BLaER1 treated with 17β-estradiol and CSF1 and Interleukin-3, amounts not matched to agents 10 nM and 100 nM (cell line): ENCODE data around the gene SSUH2.
"Not testable (repeated sequence)": the region's sequence is repeated elsewhere in the genome, so short reads cannot be mapped to it uniquely, and the experiment has no call there.

ENCODE experiments used
- H3K27ac ChIP-seq, 11 experiments: shearing (Covaris generic); formaldehyde crosslinking; 2 replicates each; pipeline ENCODE4 v1.8.1; 2022
- H3K27me3 ChIP-seq, 11 experiments: shearing (Covaris generic); formaldehyde crosslinking; 2 replicates each; pipeline ENCODE4 v1.8.1; 2022
- H3K36me3 ChIP-seq, 11 experiments: shearing (Covaris generic); formaldehyde crosslinking; 2 replicates each; pipeline ENCODE4 v1.8.1; 2022
- H3K4me1 ChIP-seq, 10 experiments: shearing (Covaris generic); formaldehyde crosslinking; 2 replicates each; pipeline ENCODE4 v1.8.1; 2022
- H3K4me2 ChIP-seq, 11 experiments: shearing (Covaris generic); formaldehyde crosslinking; 2 replicates each; pipeline ENCODE4 v1.8.1; 2022
- H3K4me3 ChIP-seq, 10 experiments: shearing (Covaris generic); formaldehyde crosslinking; 2 replicates each; pipeline ENCODE4 v1.8.1; 2022
- H3K9ac ChIP-seq, 11 experiments: shearing (Covaris generic); formaldehyde crosslinking; 2 replicates each; pipeline ENCODE4 v1.8.1; 2022
- H3K9me3 ChIP-seq, 11 experiments: shearing (Covaris generic); formaldehyde crosslinking; replicated peaks in 1 of 11; 2 replicates each; pipeline ENCODE4 v1.8.1; 2022
- H4K20me1 ChIP-seq, 11 experiments: shearing (Covaris generic); formaldehyde crosslinking; 2 replicates each; pipeline ENCODE4 v1.8.1; 2022
- Cebpa-rat ChIP-seq, 11 experiments: shearing (Covaris generic); IDR thresholded peaks; 2 replicates each; pipeline ENCODE4 v1.8.1; 2022

SSUH2 gene

DNA sequence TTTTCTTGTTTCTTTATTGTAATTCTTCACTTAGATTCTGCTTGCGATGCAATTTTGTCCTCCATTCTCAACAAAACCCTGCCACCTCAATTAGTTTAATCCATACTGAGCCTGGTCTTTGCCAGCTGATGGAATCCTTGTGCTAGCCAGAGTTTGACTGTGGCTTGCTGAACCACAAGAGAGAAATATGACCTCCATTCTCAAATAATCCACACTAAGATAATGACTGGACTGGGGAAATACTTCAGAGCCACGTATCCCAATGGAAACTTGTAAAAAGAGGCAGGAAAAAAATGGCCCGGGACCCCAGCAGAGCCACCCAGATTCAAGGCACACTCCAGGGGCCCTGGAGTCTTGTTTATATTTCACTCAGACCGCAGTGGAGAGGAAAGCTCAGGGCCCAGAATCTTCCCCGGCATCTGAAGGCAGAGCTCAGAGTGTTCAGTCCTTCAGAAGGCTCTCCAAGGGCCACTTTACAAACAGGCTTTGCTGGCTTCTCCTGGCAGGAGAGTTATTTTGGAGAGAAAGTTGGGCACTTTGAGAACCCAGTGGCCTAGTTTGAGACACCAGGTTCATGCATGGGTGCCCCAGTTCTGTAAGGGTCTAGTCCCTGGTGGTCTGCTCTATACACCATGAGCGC lies 62.7 kb downstream of the SSUH2 start:
- peaks cover 0 to 21% (median 6%) of the 10 kb centered on the region in 10 experiments; a peak in 9 of 20 replicates for H3K4me1 ChIP-seq
- peaks cover 0 to 10% (median 0%) of the 10 kb centered on the region in 11 experiments; a peak in 2 of 22 replicates for H3K9me3 ChIP-seq
- H4K20me1 ChIP-seq, result no peaks in the 10 kb centered on the region
- H3K4me2 ChIP-seq, result peak overlapping the region in 3 of 11 experiments; percentile 4 to 21 (median 13); a peak in 2 of 22 replicates
- no peak overlapping the region for H3K9ac ChIP-seq
- no peaks in the 10 kb centered on the region for H3K27me3 ChIP-seq
- no peak overlapping the region for H3K27ac ChIP-seq
- H3K36me3 ChIP-seq, result no peaks in the 10 kb centered on the region
- TF ChIP-seq Cebpa-rat (IDR thresholded peaks at IDR 0.05), result no peak
- H3K4me3 ChIP-seq, result no peak overlapping the region

DNA sequence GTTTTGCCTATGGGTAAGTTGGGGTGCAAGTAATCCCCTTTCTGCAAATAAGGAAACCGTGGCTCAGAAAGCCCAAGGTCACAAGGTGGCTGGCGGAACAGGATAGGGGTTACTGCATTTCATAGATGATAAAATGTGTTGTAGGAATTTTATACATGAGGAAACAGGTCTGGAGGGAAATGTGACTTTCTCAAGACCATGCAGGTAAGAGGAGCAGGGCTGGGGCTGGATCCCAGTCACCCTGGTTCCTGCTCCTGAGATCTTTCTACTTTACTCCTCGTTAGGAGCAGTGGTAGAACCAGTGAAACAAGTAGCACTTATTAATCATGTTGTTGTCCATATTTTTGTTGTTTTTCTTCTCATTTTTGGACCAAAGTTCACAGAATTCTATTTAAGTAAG lies 63.2 kb downstream of the SSUH2 start:
- Histone ChIP-seq H3K4me1 (peaks cover 0 to 21% (median 6%) of the 10 kb centered on the region in 10 experiments; a peak in 9 of 20 replicates), H4K20me1 (no peaks in the 10 kb centered on the region), H3K9me3 (peaks cover 0 to 5% (median 0%) of the 10 kb centered on the region in 11 experiments; a peak in 2 of 22 replicates), H3K4me3 (no peak overlapping the region), H3K9ac (no peak overlapping the region), H3K4me2 (no peak overlapping the region), H3K36me3 (no peaks in the 10 kb centered on the region), H3K27ac (no peak overlapping the region), H3K27me3 (no peaks in the 10 kb centered on the region)
- TF ChIP-seq Cebpa-rat (IDR thresholded peaks at IDR 0.05), result no peak

DNA sequence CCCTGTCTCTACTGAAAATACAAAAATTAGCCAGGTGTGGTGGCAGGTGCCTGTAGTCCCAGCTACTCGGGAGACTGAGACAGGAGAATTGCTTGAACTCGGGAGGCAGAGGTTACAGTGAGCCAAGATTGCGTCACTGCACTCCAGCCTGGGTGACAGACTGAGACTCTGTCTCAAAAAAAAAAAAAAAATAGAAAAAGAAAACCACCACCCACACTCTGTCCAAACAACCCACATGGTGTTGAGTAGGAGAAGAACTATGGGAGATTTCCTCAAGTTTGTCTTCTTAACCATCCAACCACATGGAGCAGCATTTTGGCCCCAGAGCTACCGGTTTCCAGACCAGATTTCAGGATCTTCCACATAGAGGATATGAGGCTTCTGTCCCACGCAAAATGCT lies 64.2 kb downstream of the SSUH2 start:
- H4K20me1 ChIP-seq, H3K36me3 ChIP-seq, H3K4me3 ChIP-seq, H3K27ac ChIP-seq, H3K9me3 ChIP-seq, H3K9ac ChIP-seq, H3K27me3 ChIP-seq: not testable (repeated sequence)
- 0 out of 22 replicates have a peak, but pooled peaks of 1 of the 11 experiments have one; percentile 11 for TF ChIP-seq Cebpa-rat (IDR thresholded peaks at IDR 0.05)
- Histone ChIP-seq H3K4me1 (peaks cover 0 to 21% (median 6%) of the 10 kb centered on the region in 10 experiments; a peak in 9 of 20 replicates), H3K4me2 (peak overlapping the region in 2 of 11 experiments; percentile 8 to 20; a peak in 1 of 22 replicates)

DNA sequence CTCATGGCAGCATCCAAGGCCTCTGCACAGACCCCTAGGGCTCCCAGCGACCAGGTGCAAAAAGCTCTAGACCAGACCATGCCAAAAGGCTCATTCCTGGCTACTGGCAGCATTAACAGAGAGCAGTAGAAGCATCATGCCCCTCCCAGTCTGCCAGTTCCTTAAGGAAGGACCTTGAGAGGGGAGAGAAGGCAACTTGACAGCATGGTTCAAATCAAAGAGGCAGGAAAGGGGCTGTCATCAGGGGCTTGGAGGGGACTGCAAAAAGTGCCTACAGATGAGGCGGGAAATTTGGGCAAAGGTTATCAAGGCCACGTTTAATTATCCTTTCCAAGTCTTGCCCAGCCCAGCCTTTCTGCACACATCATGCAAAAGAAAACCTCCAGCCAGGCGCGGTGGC lies 64.7 kb downstream of the SSUH2 start:
- TF ChIP-seq Cebpa-rat (IDR thresholded peaks at IDR 0.05), result no peak
- H3K4me1 ChIP-seq, result peaks cover 0 to 21% (median 6%) of the 10 kb centered on the region in 10 experiments; a peak in 9 of 20 replicates
- no peaks in the 10 kb centered on the region for H3K36me3 ChIP-seq
- H3K27ac ChIP-seq, result no peak overlapping the region
- no peak overlapping the region for H3K4me3 ChIP-seq
- peak overlapping the region in 2 of 11 experiments; percentile 8 to 20; a peak in 1 of 22 replicates for H3K4me2 ChIP-seq
- H3K9ac ChIP-seq, result no peak overlapping the region
- peaks cover 0 to 3% (median 0%) of the 10 kb centered on the region in 11 experiments; a peak in 2 of 22 replicates for H3K9me3 ChIP-seq
- no peaks in the 10 kb centered on the region for H3K27me3 ChIP-seq
- no peaks in the 10 kb centered on the region for H4K20me1 ChIP-seq

DNA sequence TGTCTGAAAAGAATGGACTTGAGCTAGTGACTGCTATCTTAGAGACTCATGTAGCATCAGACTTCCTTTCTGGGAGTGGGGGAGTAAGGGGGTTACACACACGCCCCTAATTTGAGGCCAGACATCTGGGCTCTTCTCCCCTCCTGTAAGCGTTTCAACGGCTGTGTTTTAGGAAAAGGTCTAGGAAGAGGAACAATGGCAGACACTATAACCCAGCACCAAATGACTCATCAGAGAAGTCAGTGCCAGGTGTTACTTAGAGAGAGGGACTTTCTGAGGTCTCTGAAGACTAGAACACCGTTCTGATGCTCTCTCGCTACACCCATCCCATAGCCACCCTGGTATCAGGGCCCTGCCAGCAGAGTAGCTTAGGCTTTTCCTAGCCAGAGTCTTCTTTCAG lies 65.5 kb downstream of the SSUH2 start:
- Histone ChIP-seq H3K27me3 (no peaks in the 10 kb centered on the region), H3K9me3 (peaks cover 0 to 3% (median 0%) of the 10 kb centered on the region in 11 experiments; a peak in 1 of 22 replicates), H4K20me1 (no peaks in the 10 kb centered on the region), H3K27ac (no peak overlapping the region), H3K4me2 (peak overlapping the region in 2 of 11 experiments; percentile 12 to 40; a peak in 3 of 22 replicates), H3K36me3 (no peaks in the 10 kb centered on the region), H3K9ac (no peak overlapping the region), H3K4me1 (peaks cover 0 to 23% (median 6%) of the 10 kb centered on the region in 10 experiments; a peak in 11 of 20 replicates), H3K4me3 (no peak overlapping the region)
- no peak for TF ChIP-seq Cebpa-rat (IDR thresholded peaks at IDR 0.05)

DNA sequence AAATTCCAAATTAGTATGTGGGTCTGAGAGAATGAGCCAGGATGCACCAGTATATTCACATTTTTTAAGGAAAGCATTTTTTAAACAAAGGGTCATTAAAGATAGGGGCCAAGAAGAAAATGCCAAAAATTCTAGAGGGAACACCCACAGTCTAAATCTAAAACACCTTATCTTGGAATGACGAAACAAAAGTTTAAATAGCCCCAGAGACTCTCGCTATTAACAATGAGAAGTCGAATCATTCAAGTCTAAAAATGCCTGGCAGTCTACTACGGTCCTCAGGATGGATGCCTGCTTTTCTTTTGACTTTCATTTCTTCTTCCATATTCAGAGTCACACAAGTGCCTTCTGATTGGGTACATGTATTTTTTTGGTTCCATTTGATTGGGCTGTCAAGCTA lies 66.3 kb downstream of the SSUH2 start:
- Histone ChIP-seq H3K36me3 (no peaks in the 10 kb centered on the region), H3K4me1 (peaks cover 0 to 31% (median 6%) of the 10 kb centered on the region in 10 experiments; a peak in 11 of 20 replicates), H4K20me1 (no peaks in the 10 kb centered on the region), H3K4me3 (no peak overlapping the region), H3K27me3 (no peaks in the 10 kb centered on the region), H3K9me3 (peaks cover 0 to 3% (median 0%) of the 10 kb centered on the region in 11 experiments; a peak in 1 of 22 replicates), H3K27ac (no peak overlapping the region), H3K4me2 (no peak overlapping the region), H3K9ac (no peak overlapping the region)
- TF ChIP-seq Cebpa-rat (IDR thresholded peaks at IDR 0.05), result no peak

DNA sequence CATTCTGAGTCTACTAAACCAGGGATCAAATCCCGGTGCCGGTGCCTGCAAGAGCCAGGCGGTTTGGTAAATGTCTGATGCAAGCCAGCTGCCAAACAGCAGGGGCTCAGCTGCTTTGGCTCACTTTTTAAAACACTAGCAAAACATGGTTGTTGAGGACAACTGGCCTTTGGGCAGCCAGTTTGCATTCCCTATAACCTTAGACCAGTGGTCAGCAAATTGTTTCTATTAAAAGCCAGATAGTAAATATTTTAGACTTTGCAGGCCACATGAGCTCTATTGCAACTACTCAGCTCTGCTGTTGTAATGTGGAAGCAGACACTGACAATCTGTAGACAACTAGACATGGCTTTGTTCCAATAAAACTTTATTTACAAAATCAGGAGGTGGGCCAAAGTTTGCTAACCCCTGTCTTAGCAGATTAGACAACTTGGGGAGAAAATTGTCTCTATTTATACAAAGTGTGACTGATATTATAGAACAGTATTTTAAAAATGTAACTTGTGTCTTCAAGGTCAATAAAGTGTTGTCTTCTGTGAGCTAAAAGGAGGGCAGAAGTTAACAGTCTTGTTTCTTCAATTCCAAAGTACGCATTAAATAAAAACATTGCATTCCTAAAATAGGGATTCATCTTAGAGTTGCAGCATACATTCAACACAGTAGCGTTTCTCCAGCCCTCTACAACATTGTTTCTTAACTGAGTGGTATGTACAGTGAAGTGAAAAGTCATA lies 67.6 kb downstream of the SSUH2 start:
- H3K4me3 ChIP-seq, result no peak overlapping the region
- H4K20me1 ChIP-seq, result no peaks in the 10 kb centered on the region
- no peak for TF ChIP-seq Cebpa-rat (IDR thresholded peaks at IDR 0.05)
- no peak overlapping the region for H3K9ac ChIP-seq
- H3K27me3 ChIP-seq, result no peaks in the 10 kb centered on the region
- peaks cover 1 to 43% (median 2%) of the 10 kb centered on the region in 10 experiments; a peak in 16 of 20 replicates for H3K4me1 ChIP-seq
- peaks cover 0 to 3% (median 0%) of the 10 kb centered on the region in 11 experiments; a peak in 1 of 22 replicates for H3K9me3 ChIP-seq
- no peaks in the 10 kb centered on the region for H3K36me3 ChIP-seq
- no peak overlapping the region for H3K27ac ChIP-seq
- no peak overlapping the region for H3K4me2 ChIP-seq

DNA sequence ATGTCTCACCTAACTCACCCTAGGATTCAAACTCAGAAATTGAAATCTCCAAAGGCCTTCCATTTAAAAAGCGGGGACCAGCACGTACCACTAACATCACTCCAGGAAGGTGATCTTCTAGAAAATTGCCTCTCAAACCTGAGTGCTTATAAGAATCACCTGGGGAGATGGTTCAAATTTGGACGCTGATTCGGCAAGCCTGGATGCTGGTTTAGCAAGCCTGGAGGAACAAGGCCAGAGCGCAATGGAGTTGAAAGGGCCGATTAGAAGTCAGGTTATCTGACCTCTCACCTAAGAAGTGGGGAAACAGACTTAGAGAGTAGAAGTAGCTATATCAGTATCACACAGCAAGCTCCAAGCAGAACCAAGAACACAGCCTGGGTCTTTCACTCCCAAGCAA lies 68.2 kb downstream of the SSUH2 start:
- Histone ChIP-seq H3K4me3 (no peak overlapping the region), H3K27ac (no peak overlapping the region), H3K27me3 (no peaks in the 10 kb centered on the region), H3K9me3 (peaks cover 0 to 3% (median 0%) of the 10 kb centered on the region in 11 experiments; a peak in 1 of 22 replicates), H4K20me1 (no peaks in the 10 kb centered on the region), H3K9ac (no peak overlapping the region), H3K4me2 (no peak overlapping the region), H3K4me1 (peaks cover 3 to 49% (median 8%) of the 10 kb centered on the region in 10 experiments), H3K36me3 (no peaks in the 10 kb centered on the region)
- no peak for TF ChIP-seq Cebpa-rat (IDR thresholded peaks at IDR 0.05)

DNA sequence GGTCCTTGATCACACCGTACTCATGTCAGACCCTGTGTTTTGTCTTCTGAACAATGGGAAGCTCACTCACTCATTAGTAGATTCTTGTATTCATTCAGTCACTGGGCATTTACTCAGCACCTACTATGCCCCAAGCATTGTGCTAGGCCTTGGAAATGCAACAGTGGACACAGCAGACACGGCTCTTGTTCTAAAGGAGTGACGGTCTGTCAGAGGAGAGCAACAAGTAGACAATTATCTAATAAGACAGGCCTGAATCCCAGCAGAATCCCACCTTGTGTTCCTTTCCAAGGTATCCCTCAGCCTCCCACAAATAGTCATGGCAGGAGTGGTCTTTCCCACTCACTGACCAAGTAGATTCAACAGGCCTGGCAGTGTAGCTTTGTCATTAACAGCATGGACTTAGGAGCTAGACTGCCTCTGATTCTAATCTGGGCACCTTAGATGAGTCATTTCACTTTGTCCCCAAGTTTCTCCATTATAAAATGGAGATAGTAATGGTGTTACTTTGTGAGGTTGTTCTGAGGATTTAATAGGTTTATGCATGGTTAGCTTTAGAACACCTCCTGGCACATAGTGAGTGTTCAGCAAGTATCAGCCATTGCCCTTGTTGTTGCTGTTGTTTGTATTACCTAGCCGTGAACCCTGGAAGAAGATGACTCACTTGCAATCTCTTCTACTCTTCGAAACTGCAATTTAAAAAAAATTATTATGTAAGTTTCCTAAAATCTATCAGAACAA lies 69.1 kb downstream of the SSUH2 start:
- no peak overlapping the region for H3K9ac ChIP-seq
- no peak overlapping the region for H3K27ac ChIP-seq
- H3K4me1 ChIP-seq, result peaks cover 12 to 56% (median 17%) of the 10 kb centered on the region in 10 experiments
- H3K27me3 ChIP-seq, result no peaks in the 10 kb centered on the region
- TF ChIP-seq Cebpa-rat (IDR thresholded peaks at IDR 0.05), result no peak
- H3K36me3 ChIP-seq, result no peaks in the 10 kb centered on the region
- no peak overlapping the region for H3K4me2 ChIP-seq
- peaks cover 0 to 3% (median 0%) of the 10 kb centered on the region in 11 experiments; a peak in 1 of 22 replicates for H3K9me3 ChIP-seq
- no peaks in the 10 kb centered on the region for H4K20me1 ChIP-seq
- H3K4me3 ChIP-seq, result no peak overlapping the region
